ENCODE measurements around the gene STX8. TPM values are rescaled to one million over a fixed set of nuclear protein-coding genes. Genes with fewer than 3 reads are reported as not detected.

STX8 gene
- polyA plus RNA-seq, 1 experiment: 103 TPM

DNA sequence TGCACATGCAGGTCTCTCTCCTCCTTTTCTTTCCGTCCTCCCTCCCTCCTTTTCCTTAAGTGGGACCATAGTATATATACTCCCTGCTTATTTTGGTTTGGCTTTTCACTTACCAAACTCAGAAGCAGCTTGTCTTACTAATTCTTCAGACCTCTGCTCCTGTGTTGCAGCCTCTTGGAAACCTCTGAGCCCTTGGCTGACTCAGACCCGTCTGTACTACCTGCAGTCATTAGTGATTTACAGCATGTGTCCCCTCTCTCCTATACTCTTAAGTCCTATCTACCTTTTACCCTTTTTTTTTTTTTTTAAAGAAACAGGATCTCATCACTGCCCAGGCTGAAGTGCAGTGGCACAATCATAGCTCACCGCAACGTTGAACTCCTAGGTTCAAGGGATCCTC is 207.0 kb downstream of the STX8 start:
- Histone ChIP-seq H3K9me3 (ENCODE audit: control insufficient read depth, insufficient read depth, low read length) (no peaks in the 10 kb centered on the region), H3K27ac (ENCODE audit: low read depth, low read length) (no peak overlapping the region), H3K4me3 (ENCODE audit: low read depth, low read length) (no peak overlapping the region), H3K27me3 (ENCODE audit: control insufficient read depth, insufficient read depth, low read length) (no peaks in the 10 kb centered on the region)
- CTCF ChIA-PET: interaction anchor here (1.5 kb wide), 1 partner anchor 11 kb away, joined by 6 read pairs; no protein-coding TSS in a partner anchor
- TF ChIP-seq, protein P1, sequence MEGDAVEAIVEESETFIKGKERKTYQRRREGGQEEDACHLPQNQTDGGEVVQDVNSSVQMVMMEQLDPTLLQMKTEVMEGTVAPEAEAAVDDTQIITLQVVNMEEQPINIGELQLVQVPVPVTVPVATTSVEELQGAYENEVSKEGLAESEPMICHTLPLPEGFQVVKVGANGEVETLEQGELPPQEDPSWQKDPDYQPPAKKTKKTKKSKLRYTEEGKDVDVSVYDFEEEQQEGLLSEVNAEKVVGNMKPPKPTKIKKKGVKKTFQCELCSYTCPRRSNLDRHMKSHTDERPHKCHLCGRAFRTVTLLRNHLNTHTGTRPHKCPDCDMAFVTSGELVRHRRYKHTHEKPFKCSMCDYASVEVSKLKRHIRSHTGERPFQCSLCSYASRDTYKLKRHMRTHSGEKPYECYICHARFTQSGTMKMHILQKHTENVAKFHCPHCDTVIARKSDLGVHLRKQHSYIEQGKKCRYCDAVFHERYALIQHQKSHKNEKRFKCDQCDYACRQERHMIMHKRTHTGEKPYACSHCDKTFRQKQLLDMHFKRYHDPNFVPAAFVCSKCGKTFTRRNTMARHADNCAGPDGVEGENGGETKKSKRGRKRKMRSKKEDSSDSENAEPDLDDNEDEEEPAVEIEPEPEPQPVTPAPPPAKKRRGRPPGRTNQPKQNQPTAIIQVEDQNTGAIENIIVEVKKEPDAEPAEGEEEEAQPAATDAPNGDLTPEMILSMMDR (IDR thresholded peaks at IDR 0.05; ENCODE audit: low read depth, low read length): no peak
- DNase-seq (ENCODE audit: low read depth, low spot score): no peak
- POLR2A ChIA-PET: no interaction called here

DNA sequence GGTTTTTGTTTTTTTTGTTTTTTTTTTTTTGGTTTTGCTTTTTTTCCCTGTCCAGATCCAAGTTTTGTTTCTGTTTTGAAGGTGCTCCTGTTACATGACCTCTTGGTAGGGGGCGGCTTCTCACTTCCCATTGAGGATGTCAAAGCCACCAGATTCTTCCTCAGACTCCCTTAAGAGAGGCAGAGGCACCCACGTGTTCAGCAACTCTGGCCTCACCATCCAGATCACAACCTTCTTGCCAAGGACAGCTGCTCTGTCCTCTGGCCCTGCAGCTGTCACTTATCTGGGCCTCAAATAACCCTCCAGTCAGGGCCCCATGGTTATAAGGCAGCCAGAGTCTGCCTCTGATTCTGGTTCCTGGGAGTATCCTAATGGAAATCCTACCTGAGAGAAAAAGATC is 208.5 kb downstream of the STX8 start:
- CTCF ChIA-PET: no interaction called here
- DNase-seq (ENCODE audit: low read depth, low spot score): no peak
- POLR2A ChIA-PET: no interaction called here
- H3K4me3 ChIP-seq (ENCODE audit: low read depth, low read length): no peak overlapping the region
- H3K27me3 ChIP-seq (ENCODE audit: control insufficient read depth, insufficient read depth, low read length): no peaks in the 10 kb centered on the region
- no peaks in the 10 kb centered on the region for H3K9me3 ChIP-seq (ENCODE audit: control insufficient read depth, insufficient read depth, low read length)
- no peak overlapping the region for H3K27ac ChIP-seq (ENCODE audit: low read depth, low read length)
- TF ChIP-seq, protein P1 (IDR thresholded peaks at IDR 0.05; ENCODE audit: low read depth, low read length): no peak

DNA sequence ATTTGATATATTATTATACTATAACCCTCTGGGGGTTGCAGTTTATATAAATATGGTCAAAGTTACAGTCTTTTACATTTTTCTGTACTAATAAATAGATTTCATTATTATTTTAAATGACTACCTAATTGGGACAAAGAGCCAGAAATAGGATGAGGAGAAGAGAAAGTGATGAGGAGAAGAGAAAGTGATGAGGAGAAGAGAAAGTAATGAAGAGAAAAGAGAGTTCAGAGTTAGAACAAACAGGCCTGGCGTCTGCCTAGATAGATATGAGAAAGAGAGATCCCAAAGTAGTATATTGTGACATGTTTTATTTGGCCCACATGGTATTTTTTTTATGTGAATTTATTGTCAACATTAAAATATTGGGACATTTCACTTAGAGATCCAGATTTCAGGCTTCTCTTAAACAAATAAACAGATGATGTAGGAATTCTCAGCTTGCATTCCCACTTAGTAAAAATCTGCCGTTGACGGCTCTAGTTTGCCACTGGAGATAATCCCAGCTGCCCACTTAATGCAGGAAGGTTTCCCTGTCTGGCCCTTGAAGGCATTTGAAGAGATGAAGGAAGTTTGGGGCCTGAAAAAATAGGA is 210.7 kb downstream of the STX8 start:
- TF ChIP-seq, protein P1 (IDR thresholded peaks at IDR 0.05; ENCODE audit: low read depth, low read length): no peak
- no peak overlapping the region for H3K27ac ChIP-seq (ENCODE audit: low read depth, low read length)
- DNase-seq (ENCODE audit: low read depth, low spot score): no peak
- H3K27me3 ChIP-seq (ENCODE audit: control insufficient read depth, insufficient read depth, low read length): no peaks in the 10 kb centered on the region
- CTCF ChIA-PET: interaction anchor here (1.2 kb wide), 1 partner anchor 374 kb away, joined by 4 read pairs; no protein-coding TSS in a partner anchor
- H3K4me3 ChIP-seq (ENCODE audit: low read depth, low read length): no peak overlapping the region
- POLR2A ChIA-PET: no interaction called here
- no peaks in the 10 kb centered on the region for H3K9me3 ChIP-seq (ENCODE audit: control insufficient read depth, insufficient read depth, low read length)

DNA sequence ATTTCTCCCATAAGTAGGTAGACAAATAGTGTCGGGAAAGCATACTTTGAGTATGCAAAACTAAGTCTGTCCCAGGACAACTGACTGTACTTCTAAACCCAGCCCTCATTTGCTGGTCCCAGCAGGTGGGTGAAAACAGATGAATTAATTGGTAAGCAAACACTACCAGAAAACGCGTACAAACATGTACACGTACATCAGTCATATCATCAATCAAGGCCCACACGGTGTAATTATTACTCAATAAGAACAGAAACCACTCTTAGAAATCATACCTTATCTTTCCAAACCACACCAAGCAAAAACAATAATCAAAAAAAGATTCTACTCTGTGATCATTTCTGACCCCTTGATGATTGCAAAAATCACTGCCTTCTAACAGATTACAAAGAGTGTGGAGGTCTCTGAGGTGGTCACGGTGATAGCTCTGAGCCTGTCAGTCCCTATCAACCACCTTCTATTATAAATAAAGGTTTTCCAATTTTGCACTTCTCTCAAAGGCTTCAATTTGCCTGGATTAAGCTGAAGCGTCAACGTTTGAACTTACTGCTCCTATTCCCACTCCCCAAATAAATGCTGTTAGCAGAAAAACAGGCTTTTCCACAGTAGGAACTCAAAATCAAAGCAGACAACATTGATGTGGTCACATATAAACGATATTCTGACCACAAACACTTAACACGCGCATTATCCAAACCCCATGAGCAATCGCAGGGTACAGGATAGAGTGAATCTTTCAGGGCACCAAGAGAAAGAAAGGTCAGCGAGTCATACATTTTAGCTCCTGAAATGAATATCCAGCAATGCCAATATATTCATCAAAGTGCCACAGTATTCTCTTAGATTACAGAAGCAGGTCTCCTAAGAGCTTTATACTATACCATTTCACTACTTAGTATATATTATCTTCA is 211.9 kb downstream of the STX8 start:
- no peak for DNase-seq (ENCODE audit: low read depth, low spot score)
- TF ChIP-seq, protein P1 (IDR thresholded peaks at IDR 0.05; ENCODE audit: low read depth, low read length): no peak
- H3K9me3 ChIP-seq (ENCODE audit: control insufficient read depth, insufficient read depth, low read length): no peaks in the 10 kb centered on the region
- H3K27me3 ChIP-seq (ENCODE audit: control insufficient read depth, insufficient read depth, low read length): no peaks in the 10 kb centered on the region
- ChIA-PET CTCF (interaction anchor here (1.2 kb wide), 1 partner anchor 373 kb away, joined by 4 read pairs; no protein-coding TSS in a partner anchor), POLR2A (no interaction called here)
- H3K27ac ChIP-seq (ENCODE audit: low read depth, low read length): no peak overlapping the region
- H3K4me3 ChIP-seq (ENCODE audit: low read depth, low read length): no peak overlapping the region
